Upper lobe of left lung (tissue), 6 donors: ENCODE data around the gene MIER3. TPM values are rescaled to one million over a fixed set of nuclear protein-coding genes. Genes with fewer than 3 reads are reported as not detected.

Experiments
- ATAC-seq, 2 donors: fragments of 200-7000 bp; cut with Tn5 transposase; one replicate each; pipeline ENCODE4 v1.9.1; 2022; ENCODE audit warnings: mild to moderate bottlenecking in 2 of 2, moderate library complexity in 2 of 2; ENCODE audit not compliant: low FRiP score in 2 of 2
- DNase-seq, 2 donors: peaks; one replicate each; pipeline ENCODE4 v3.0.0-alpha.2; 2019 to 2020
- H3K27ac ChIP-seq, 4 donors: fragments of 200-600 bp; sonication (generic); one replicate each; pipeline ENCODE4 v1.5.1; 2016 to 2019
- H3K27me3 ChIP-seq, 4 donors: fragments of 200-600 bp; sonication (generic); one replicate each; pipeline ENCODE4 v1.5.1; 2017 to 2019
- H3K36me3 ChIP-seq, 4 donors: fragments of 200-600 bp; sonication (generic); one replicate each; pipeline ENCODE4 v1.5.1; 2016 to 2019
- H3K4me1 ChIP-seq, 4 donors: fragments of 200-600 bp; sonication (generic); one replicate each; pipeline ENCODE4 v1.5.1; 2018 to 2019
- H3K4me3 ChIP-seq, 4 donors: fragments of 200-600 bp; sonication (generic); one replicate each; pipeline ENCODE4 v1.5.1; 2017 to 2019; ENCODE audit warnings: mild to moderate bottlenecking in 2 of 4, moderate library complexity in 1 of 4
- H3K9me3 ChIP-seq, 4 donors: fragments of 200-600 bp; sonication (generic); one replicate each; pipeline ENCODE4 v1.5.1; 2018 to 2019
- EP300 ChIP-seq, 4 donors: sonication (generic); formaldehyde crosslinking; IDR thresholded peaks; one replicate each; pipeline ENCODE4 v1.5.1; 2017; ENCODE audit warnings: antibody characterized with exemption in 4 of 4, control low read depth in 2 of 4
- POLR2A ChIP-seq, 4 donors: fragments of 450-650 bp; IDR thresholded peaks; one replicate each; pipeline ENCODE4 v1.5.1; 2016 to 2017; ENCODE audit warnings: antibody characterized with exemption in 4 of 4, mild to moderate bottlenecking in 2 of 4
- POLR2AphosphoS5 ChIP-seq, 2 donors: sonication (generic); formaldehyde crosslinking; IDR thresholded peaks; one replicate each; pipeline ENCODE4 v1.5.1; 2017; ENCODE audit warnings: antibody characterized with exemption in 2 of 2
- WGBS, 2 donors: methylation state at CpG; one replicate each; pipeline ENCODE4 v1.1.5; 2017 to 2018; 5-methylcytosine and 5-hydroxymethylcytosine counted together
- total RNA-seq, 6 donors: library from RNA; depleted of rRNA in 4 of 6; stranded (reverse); fragments of >200 nt in 4 of 6; gene quantifications; one replicate each; pipeline versions ENCODE4 v1.1.0 to v1.2.1, GENCODE V29; 2016 to 2021
- TF ChIP-seq, protein P1 (sequence below), 6 experiments: fragments of 450-650 bp in 4 of 6; fragments of 200-600 bp in 2 of 6; sonication (generic) in 2 of 6; IDR thresholded peaks; one replicate each; pipeline ENCODE4 v1.5.1; 2016 to 2019; ENCODE audit warnings: antibody characterized with exemption in 6 of 6
- donor health status: DM: no; HTN: no; CAD: no; lungs with moderate emphysema.
- donor health status: DM: no; HTN: yes; CAD: no; lungs with severe emphysema.

Gene MIER3
- total RNA-seq, 6 donors from 2014 or later, result 11.3 to 20.5 (median 12.6) TPM

GRCh38 chr5:56954262-56954661 lies 2.3 kb upstream of the MIER3 start:
- no peak for ATAC-seq
- Histone ChIP-seq H3K4me1 (peaks cover 4 to 16% (median 9%) of the 10 kb centered on the region in 4 donors), H3K27ac (no peak overlapping the region), H3K36me3 (no peaks in the 10 kb centered on the region), H3K9me3 (no peaks in the 10 kb centered on the region), H3K4me3 (no peak overlapping the region), H3K27me3 (no peaks in the 10 kb centered on the region)
- 95 to 96% methylated on average over 1 of the region's 1 CpG for WGBS, 2 donors
- TF ChIP-seq POLR2AphosphoS5 (IDR thresholded peaks at IDR 0.05), result no peak
- TF ChIP-seq, protein P1, sequence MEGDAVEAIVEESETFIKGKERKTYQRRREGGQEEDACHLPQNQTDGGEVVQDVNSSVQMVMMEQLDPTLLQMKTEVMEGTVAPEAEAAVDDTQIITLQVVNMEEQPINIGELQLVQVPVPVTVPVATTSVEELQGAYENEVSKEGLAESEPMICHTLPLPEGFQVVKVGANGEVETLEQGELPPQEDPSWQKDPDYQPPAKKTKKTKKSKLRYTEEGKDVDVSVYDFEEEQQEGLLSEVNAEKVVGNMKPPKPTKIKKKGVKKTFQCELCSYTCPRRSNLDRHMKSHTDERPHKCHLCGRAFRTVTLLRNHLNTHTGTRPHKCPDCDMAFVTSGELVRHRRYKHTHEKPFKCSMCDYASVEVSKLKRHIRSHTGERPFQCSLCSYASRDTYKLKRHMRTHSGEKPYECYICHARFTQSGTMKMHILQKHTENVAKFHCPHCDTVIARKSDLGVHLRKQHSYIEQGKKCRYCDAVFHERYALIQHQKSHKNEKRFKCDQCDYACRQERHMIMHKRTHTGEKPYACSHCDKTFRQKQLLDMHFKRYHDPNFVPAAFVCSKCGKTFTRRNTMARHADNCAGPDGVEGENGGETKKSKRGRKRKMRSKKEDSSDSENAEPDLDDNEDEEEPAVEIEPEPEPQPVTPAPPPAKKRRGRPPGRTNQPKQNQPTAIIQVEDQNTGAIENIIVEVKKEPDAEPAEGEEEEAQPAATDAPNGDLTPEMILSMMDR (IDR thresholded peaks at IDR 0.05), result no peak
- no peak for TF ChIP-seq POLR2A (IDR thresholded peaks at IDR 0.05)
- TF ChIP-seq EP300 (IDR thresholded peaks at IDR 0.05), result no peak
- no peak for DNase-seq

GRCh38 chr5:56951126-56951945 lies 587 bp downstream of the MIER3 start:
- peak overlapping the region; percentile 69 to 98 (median 90) for H3K4me3 ChIP-seq
- peaks cover 0 to 12% (median 0%) of the 10 kb centered on the region in 4 donors for H3K36me3 ChIP-seq
- no peaks in the 10 kb centered on the region for H3K9me3 ChIP-seq
- DNase-seq (peak; percentile 27 to 91), ATAC-seq (peak; percentile 41 to 74)
- H3K4me1 ChIP-seq, result peaks cover 4 to 16% (median 9%) of the 10 kb centered on the region in 4 donors
- TF ChIP-seq POLR2A (IDR thresholded peaks at IDR 0.05), result no peak
- no peak for TF ChIP-seq POLR2AphosphoS5 (IDR thresholded peaks at IDR 0.05)
- TF ChIP-seq, protein P1 (IDR thresholded peaks at IDR 0.05), result no peak
- no peaks in the 10 kb centered on the region for H3K27me3 ChIP-seq
- 0% methylated on average over 37 of the region's 85 CpGs; no CpG with 5 or more reads in 1 of the 2 donors for WGBS, 2 donors
- peak overlapping the region; percentile 83 to 94 (median 84) for H3K27ac ChIP-seq

DNA sequence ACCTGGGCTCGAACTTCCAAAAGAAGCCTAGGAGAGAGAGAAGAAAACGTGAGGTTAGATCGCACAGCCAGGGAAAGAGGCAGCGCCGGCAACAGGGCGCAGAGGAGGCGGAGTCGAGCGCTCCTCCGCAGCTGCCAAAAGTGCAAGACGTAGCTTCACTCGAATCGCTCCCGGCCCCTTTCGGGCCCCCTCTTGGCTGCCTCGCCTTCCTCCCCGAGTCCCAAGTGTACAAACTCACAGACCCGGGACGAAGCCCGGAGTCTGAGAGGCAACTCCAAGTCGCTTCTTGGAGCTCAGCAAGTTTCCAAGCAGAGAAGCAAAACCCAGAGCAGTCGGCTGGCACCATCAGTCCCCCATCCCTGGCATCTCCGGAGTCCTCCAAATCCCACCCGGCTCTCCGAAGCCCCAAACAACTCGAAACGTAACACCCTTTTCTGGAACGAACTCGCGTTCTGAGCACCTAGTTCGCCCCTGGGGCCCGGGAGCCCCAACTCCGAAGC lies 1.2 kb downstream of the MIER3 start:
- H3K27ac ChIP-seq, result peak overlapping the region; percentile 83 to 94 (median 84)
- H3K36me3 ChIP-seq, result peaks cover 0 to 19% (median 0%) of the 10 kb centered on the region in 4 donors
- H3K4me3 ChIP-seq, result peak overlapping the region; percentile 69 to 98 (median 90)
- no peak for TF ChIP-seq POLR2A (IDR thresholded peaks at IDR 0.05)
- DNase-seq (peak; percentile 65 to 88), ATAC-seq (peak; percentile 76 to 81)
- 0 to 1% methylated on average over 17 to 32 of the region's 33 CpGs for WGBS, 2 donors
- no peaks in the 10 kb centered on the region for H3K27me3 ChIP-seq
- H3K4me1 ChIP-seq, result peaks cover 4 to 16% (median 9%) of the 10 kb centered on the region in 4 donors
- no peaks in the 10 kb centered on the region for H3K9me3 ChIP-seq

DNA sequence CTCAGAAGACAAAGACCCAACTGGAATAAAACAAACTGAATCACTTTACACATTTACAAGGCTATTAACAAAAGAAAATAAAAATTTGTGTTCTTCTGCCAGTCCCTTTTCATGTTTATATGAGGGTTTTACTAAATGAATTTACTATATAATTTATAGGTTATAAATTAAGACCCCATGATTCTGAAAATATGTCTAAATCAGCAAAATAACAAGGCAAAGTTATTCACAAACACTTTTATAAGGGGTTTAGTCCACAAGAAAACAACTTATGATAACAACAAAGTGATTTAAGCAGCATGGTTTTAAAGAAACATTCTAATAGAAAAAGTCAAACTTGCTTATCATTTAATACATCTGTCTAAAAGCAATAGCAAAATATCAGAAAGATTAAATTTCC lies 4.9 kb downstream of the MIER3 start:
- Histone ChIP-seq H3K9me3 (no peaks in the 10 kb centered on the region), H3K4me3 (no peak overlapping the region), H3K27me3 (no peaks in the 10 kb centered on the region), H3K4me1 (peaks cover 0 to 11% (median 6%) of the 10 kb centered on the region in 4 donors), H3K27ac (no peak overlapping the region), H3K36me3 (peaks cover 0 to 53% (median 15%) of the 10 kb centered on the region in 4 donors)
- DNase-seq (no peak), ATAC-seq (no peak)
- TF ChIP-seq EP300 (IDR thresholded peaks at IDR 0.05) (no peak), POLR2A (IDR thresholded peaks at IDR 0.05) (no peak), POLR2AphosphoS5 (IDR thresholded peaks at IDR 0.05) (no peak)
- TF ChIP-seq, protein P1 (IDR thresholded peaks at IDR 0.05), result no peak

GRCh38 chr5:56941981-56942380 lies 9.9 kb downstream of the MIER3 start:
- Histone ChIP-seq H3K36me3 (peaks cover 0 to 98% (median 44%) of the 10 kb centered on the region in 4 donors), H3K4me1 (no peaks in the 10 kb centered on the region), H3K4me3 (no peak overlapping the region), H3K9me3 (no peaks in the 10 kb centered on the region), H3K27me3 (no peaks in the 10 kb centered on the region), H3K27ac (no peak overlapping the region)
- ATAC-seq, result no peak
- TF ChIP-seq EP300 (IDR thresholded peaks at IDR 0.05) (no peak), POLR2AphosphoS5 (IDR thresholded peaks at IDR 0.05) (no peak), POLR2A (IDR thresholded peaks at IDR 0.05) (no peak)
- TF ChIP-seq, protein P1 (IDR thresholded peaks at IDR 0.05), result no peak
- no peak for DNase-seq
- WGBS, 2 donors, result 50 to 70% methylated on average over 1 of the region's 1 CpG
